ENCODE measurements around the gene NFATC2.
"Not testable (repeated sequence)": the region's sequence is repeated elsewhere in the genome, so short reads cannot be mapped to it uniquely, and the experiment has no call there.

NFATC2 gene

DNA sequence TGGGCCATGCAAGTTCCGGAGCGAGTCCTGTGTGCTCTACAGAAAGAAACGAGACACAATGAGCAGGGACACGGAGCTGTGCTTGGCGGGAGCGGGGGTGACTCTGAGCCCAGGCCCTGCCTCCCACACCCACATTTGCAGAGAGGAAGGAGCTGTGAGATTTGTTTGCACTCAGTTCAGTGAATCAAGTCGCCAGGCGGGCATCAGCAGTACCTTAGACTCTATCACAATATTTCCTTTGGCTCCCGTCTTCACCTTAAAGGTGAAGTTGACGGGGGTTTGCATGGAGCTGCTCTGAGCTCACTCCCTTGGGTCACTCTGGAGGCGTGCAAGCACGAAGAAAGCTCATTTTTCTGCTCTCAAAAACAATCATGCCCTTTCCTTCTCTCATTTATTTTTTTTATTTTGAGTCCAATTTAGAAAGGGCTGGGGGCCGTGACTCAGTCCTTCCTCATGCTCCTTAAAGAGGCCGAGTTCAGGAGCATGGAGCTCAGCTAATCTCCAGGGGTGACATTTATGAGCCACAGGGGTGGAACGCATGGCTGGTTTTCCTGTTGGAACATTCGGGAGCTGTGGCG lies 188.2 kb downstream of the NFATC2 start:
- DNase-seq (ENCODE audit: low spot score), result no peak

DNA sequence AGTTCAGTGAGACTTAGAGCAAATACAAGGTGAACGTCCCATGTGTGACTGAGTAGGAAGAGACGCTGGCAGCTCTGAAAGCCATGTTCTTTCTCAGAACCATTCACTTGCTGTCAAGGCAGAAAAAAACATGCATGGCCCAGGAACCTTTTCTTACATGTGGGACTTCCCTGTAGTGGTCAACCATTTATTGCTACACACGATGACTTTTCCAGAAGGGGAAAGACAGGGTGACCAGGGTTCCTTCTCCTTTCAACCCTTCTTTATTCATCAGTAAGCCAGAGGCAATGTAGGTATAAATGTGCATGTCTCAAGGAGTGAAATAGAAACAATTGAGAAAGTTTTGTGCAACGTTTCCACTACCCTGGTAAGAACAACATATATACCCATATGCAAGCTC lies 189.0 kb downstream of the NFATC2 start:
- no peak for DNase-seq (ENCODE audit: low spot score)

DNA sequence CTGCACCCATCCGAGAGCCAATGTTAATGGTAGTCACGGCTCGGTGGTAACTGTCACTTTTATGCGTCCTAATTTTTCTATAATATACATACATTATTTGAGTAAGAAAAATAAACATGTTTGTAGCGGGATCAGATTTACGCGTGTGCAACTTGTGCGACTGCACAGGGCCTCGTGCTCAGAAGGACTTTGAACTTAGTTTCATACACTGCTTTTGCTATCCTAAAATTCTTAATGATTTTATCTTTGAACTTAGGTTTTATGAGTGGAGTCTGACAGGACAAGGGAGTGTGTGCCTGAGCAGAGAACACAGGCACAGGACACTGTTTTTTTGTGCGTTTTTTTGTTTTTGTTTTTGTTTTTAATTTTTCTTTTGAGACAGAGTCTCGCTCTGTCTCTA lies 189.7 kb downstream of the NFATC2 start:
- DNase-seq (ENCODE audit: low spot score), result no peak

DNA sequence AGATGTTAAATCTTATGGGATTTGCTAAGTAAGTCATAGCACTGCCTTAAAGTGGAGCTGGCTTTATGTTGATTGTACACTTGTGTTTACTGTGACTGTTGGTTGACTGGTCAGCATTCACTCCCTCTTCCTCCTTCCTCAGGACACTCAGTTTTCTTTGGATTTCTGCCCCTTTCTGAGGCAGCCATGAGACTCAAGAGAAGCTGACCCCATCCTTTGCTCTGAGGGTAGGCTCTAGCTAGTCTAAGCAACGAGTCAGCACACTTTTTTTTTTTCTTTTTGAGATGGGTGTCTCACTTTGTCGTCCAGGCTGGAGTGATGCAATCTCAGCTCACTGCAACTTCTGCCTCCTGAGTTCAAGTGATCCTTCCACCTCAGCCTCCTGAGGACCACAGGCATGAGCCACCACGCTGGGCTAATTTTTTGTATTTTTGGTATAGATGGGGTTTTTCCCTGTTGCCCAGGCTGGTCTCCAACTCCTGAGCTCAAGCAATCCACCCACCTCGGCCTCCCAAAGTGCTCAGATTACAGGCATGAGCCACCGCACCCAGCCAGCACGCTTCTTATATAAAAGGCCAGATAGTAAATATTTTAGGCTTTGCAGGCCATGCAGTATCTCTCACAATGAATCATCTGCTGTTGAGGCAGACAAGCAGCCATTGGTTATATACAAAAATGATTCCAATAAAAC lies 191.4 kb downstream of the NFATC2 start:
- no peak for DNase-seq (ENCODE audit: low spot score)

DNA sequence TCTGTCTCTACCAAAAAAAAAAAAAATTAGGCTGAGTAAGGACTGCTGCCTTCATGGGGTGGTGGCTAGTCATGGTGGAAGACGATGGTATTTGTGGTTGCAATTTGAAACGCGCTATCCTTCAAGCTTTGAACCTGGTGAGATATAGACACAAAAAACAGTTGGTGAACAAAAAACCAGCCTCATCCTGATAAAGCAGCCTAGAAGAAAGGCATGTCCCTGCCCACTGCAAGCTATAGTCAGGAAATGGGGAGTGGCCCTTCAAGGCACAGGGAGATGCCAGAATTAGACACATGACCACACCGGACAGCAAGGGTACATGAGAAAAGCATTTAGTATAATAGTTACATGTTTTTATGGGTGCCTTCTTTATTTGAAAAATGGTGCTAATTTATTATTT lies 193.6 kb downstream of the NFATC2 start:
- DNase-seq (ENCODE audit: low spot score), result no peak

DNA sequence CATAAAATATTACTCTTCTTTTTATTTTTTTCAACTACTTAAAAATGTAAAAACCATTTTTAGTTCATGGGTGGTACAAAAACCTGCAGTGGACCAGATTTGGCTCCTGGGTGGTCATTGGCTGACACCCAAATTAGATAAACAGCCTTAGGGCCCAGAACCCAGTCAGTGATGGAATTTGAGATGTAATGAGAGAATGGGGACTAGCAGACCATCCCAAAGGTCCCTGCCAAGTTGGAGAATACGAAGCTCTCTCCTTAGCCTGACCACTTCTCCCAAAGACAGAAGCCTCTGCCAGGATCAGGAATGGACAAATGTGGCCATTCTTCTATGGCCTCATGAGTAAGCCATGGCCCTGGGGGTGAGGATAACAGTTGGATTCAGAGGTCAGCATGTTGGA lies 194.7 kb downstream of the NFATC2 start:
- no peak for DNase-seq (ENCODE audit: low spot score)

DNA sequence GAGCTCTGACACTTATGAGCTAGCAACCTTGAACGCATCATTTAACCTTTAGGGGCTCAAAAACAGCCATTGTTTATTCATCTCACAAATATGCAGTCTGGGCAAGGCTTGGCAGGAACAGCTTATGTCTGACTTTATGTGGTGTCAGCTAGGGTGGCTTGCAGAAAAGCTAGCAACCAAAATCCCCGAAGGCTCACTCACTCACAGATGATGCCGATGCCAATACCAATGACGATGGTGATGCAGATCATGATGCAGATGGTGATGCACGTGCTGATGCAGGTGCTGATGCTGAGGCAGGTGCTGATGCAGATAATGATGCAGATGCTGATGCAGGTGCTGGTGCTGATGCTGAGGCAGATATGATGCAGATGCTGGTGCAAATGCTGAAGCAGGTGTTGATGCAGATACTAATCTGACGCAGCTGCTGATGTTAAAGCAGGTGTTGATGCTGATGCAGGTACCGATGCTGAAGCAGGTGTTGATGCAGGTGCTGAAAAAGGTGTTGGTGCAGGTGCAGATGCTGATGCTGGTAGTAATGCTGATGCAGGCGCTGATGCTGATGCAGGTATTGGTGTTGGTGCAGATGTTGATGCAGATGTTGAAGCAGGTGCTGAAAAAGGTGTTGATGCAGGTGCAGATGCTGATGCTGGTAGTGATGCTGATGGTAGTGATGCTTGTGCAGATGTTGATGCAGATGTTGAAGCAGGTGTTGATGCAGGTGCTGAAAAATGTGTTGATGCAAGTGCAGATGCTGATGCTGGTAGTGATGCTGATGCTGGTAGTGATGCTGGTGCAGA lies 195.6 kb downstream of the NFATC2 start:
- peak; percentile 79 for DNase-seq (ENCODE audit: low spot score)

DNA sequence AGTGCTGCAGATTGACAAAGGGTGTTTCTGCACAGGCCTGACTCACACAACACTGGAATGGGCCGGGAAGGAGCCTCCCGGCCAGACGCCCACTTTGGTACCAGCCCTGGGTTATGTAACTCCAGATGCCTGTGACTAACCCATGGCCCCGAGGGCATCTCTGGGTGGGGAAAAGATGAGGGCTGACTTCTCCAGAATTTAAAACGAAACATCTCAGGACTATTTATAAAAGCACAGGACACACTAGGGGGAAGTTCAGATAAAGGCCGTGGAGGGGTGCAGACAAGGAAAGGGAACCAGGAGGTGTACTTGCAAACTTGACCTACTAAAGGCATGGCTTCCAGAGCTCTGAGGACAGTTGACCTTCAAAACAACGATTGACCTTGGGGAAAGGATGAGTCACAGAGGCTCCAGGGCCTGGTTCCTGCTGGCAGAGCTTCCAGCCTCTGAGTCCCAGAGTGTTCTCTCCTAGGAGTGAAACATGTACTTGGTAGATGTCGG lies 196.9 kb downstream of the NFATC2 start:
- peak; percentile 66 for DNase-seq (ENCODE audit: low spot score)

DNA sequence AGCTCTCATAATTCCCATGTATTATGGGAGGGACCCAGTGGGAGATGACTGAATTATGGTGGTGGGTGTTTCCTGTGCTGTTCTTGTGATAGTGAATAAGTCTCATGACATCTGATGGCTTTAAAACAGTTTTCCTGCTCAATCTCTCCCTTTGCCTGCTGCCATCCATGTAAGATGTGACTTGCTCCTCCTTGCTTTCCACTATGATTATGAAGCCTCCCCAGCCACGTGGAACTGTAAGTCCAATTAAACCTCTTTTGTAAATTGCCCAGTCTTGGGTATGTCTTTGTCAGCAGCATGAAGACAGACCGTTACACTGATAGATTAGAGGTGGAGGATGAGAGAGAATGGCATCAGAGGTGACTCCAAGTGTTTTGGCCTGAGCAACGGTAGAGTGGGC lies 198.7 kb downstream of the NFATC2 start:
- not testable (repeated sequence) for DNase-seq (ENCODE audit: low spot score)

DNA sequence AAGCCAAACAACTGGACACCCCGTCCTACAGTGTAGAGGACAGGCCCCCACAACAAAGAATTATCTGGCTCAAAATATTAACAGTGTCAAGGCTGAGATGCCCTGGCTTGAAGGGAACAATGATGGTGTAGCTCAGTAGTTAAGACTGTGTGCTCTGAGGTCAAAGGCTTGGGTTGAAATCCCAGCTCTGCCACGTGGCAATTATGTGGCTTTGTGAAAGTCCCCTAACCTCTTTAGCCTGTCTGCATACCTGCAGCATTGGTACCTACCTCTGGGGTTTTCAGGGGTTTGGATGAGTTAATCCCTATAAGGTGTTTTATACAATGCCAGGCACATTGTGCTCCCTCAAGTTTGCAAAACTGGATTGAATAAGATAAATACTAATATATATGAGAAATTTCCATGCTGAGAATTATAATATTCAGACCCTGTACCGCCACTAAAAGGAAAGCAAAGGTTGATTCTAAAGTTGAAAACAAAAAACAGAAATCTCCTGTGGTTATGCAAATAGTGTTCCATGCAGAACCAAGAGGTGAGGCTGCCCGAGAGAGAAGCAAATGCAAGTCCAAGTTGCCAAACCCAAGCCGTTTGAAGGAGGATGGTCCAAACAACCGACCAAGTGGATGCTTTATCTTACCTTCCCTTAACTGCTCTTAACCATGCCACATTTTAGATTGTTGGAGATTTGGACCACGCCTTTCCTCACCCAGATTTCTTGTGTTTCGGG lies 199.8 kb downstream of the NFATC2 start:
- DNase-seq (ENCODE audit: low spot score), result no peak

DNA sequence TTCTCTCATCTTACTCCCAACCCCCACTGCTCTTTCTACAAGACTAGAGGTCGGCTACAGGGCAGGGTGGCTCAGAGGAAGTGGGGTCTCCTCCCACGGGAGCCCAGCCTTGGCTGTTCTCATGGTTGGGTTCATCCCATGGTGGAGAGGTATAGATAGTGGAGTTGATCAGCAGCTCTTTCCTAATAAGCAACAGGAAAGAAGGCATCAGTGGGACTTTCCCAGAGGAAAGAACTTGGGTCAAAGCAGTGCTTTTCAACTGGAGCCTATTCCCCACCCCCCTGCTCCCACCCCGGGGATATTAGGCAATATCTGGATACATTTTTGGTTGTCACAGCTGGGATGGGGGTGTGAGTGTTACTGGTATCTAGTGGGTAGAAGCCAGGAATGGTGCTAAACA lies 200.9 kb downstream of the NFATC2 start:
- DNase-seq (ENCODE audit: low spot score), result no peak

DNA sequence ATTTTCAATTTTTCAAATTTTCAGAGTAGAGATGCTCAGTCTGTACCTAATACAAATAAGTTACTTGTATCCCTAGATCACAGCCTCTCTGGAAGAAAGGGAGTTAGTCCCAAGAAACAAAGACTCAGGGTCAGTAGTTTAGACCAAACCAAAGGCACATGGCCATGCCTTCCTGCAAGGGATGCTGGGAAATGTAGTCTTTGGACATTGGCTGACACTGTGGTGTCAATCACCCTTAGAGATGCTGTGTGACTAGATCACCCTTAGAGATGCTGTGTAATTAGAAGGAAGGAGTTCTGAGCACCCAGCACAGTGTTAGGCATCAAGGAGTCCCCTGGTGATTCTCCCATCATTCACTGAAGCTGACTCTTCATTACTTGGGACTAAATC lies 202.1 kb downstream of the NFATC2 start:
- DNase-seq (ENCODE audit: low spot score), result peak; percentile 45

DNA sequence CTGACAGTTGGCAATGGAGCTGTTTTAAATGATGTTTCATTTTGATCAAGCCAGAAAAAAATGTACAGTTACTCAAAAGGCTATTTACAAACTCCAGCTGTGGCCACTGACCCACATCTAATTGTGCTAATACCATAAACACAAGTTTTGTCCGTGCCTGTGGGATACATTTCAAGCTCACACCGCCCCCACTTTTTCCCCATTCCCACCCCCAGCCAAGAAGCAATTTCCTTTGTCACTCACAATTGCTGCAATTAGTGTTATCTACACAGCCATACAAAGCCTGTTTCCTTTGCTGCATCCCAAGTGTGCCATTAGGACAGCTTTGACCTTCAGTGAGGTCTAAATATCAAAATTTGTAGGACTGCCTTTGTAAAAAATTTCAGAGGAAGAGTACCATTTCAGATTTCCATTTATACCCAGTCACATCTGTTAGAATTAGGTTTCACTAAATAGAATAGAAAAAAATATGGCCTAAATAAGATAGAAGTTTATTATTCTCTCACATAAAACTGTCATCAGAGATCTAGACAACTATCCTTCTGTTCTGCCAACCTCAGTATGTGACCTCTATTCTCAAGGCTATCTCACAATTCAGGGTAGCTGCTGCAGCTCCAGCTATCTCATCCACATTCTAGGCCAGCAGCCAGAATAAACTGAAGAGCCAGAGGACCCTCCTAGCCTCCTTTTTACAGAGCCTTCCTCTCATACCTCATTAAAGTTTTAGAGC lies 202.6 kb downstream of the NFATC2 start:
- DNase-seq (ENCODE audit: low spot score), result no peak

DNA sequence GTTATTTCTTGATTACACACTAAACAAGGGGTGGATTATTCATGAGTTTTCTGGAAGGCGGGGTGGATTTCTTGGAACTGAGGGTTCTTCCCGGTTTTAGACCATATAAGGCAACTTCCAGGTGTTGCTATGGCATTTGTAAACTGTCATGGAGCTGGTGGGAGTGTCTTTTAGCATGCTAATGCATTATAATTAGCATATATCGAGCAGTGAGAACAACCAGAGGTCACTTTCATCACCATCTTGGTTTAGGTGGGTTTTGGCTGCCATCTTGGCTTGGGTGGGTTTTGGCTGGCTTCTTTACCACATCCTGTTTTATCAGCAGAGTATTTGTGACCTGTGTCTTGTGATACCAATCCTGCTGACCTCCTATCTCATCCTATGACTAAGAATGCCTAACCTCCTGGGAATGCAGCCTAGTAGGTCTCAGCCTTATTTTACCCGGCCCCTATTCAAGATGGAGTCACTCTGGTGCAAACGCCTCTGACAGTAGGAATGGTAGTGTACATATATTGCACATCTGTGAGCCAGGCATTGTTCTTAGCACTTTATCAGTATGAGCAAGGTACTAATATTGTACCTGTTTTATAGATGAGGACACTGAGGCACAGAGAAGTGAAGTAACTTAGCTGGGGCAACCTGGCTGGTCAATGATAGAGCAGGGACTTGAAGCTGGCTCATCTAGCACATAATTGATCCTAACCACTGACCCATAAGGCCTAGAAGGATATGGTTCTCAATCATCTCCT lies 203.7 kb downstream of the NFATC2 start:
- DNase-seq (ENCODE audit: low spot score), result no peak

DNA sequence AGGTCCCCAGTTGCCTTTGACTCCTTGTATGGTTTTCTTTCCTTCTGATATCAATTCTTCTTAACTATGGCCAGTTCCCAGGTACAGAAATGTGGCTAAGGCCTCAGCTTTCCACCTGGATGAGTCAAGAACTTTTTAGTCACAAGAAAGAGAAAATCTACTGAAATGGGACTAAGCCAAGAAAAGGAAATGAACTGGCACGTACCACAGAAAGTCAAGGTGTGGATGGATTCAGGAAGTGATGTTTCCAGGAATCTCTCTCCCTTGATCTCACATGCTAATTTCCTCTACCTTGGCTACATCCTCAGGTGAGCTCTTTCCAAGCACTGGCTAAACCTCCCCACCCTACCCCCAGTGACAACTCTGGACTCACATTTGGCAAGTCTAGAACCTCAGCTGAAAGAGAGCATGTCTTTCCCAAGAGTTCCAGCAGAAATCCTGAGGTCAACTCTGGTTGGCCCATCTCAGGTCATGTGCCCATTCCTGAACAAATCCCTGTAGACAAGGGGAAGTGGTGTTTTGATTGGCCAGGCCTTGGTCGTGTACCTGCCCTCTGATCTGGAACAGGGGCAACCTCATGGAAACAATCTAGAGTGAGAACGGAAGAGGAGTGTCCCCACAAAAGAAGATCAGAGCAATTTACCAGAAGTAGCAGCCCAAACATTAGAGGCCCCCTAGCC lies 205.3 kb downstream of the NFATC2 start:
- no peak for DNase-seq (ENCODE audit: low spot score)

All from COLO829 (cell line).